KMS-11 (cell line): ENCODE data around the gene GRB7.
"Not testable (repeated sequence)": the region's sequence is repeated elsewhere in the genome, so short reads cannot be mapped to it uniquely, and the experiment has no call there.

Experiments used
- H2AFZ ChIP-seq: fragments of 200-600 bp; sonication (generic); 2 replicates; pipeline ENCODE4 v1.6.1; 2016; ENCODE audit warnings: antibody characterized with exemption, mixed run types, low read depth
- H3K27ac ChIP-seq: fragments of 200-600 bp; sonication (generic); 2 replicates; pipeline ENCODE4 v1.6.1; 2016; ENCODE audit warnings: mild to moderate bottlenecking, mixed run types
- H3K27me3 ChIP-seq: fragments of 200-600 bp; sonication (generic); 2 replicates; pipeline ENCODE4 v1.6.1; 2017; ENCODE audit warnings: mild to moderate bottlenecking, low read depth, mixed run types, moderate library complexity; ENCODE audit not compliant: insufficient read depth
- H3K36me3 ChIP-seq: fragments of 200-600 bp; sonication (generic); 2 replicates; pipeline ENCODE4 v1.6.1; 2017; ENCODE audit warnings: mild to moderate bottlenecking, mixed run types; ENCODE audit not compliant: insufficient read depth
- H3K4me1 ChIP-seq: fragments of 200-600 bp; sonication (generic); 2 replicates; pipeline ENCODE4 v1.6.1; 2016; ENCODE audit warnings: mild to moderate bottlenecking, low read depth, mixed run types; ENCODE audit not compliant: poor library complexity, severe bottlenecking
- H3K4me2 ChIP-seq: fragments of 200-600 bp; sonication (generic); 2 replicates; pipeline ENCODE4 v1.7.0; 2016; ENCODE audit warnings: mild to moderate bottlenecking, mixed run types
- H3K4me3 ChIP-seq: fragments of 200-600 bp; sonication (generic); IDR thresholded peaks from 2 replicates; pipeline ENCODE4 v1.6.1; 2017; ENCODE audit warnings: low read depth, low read length, mixed read lengths; ENCODE audit not compliant: insufficient read depth
- H3K79me2 ChIP-seq: fragments of 200-600 bp; sonication (generic); 2 replicates; pipeline ENCODE4 v1.6.1; 2016; ENCODE audit warnings: low read depth, mixed run types; ENCODE audit not compliant: insufficient read depth
- H3K9ac ChIP-seq: fragments of 200-600 bp; sonication (generic); 2 replicates; pipeline ENCODE4 v1.6.1; 2016; ENCODE audit warnings: mild to moderate bottlenecking, mixed run types
- H4K20me1 ChIP-seq: fragments of 200-600 bp; sonication (generic); 2 replicates; pipeline ENCODE4 v1.6.1; 2016; ENCODE audit warnings: mild to moderate bottlenecking, mixed run types; ENCODE audit not compliant: insufficient read depth
- TF ChIP-seq, protein P1 (sequence below): fragments of 200-600 bp; sonication (generic); conservative IDR thresholded peaks from 2 replicates; pipeline ENCODE4 v1.6.1; 2017; ENCODE audit warnings: low read depth, mild to moderate bottlenecking, antibody characterized with exemption, low read length, moderate library complexity, mixed read lengths

GRB7 gene

DNA sequence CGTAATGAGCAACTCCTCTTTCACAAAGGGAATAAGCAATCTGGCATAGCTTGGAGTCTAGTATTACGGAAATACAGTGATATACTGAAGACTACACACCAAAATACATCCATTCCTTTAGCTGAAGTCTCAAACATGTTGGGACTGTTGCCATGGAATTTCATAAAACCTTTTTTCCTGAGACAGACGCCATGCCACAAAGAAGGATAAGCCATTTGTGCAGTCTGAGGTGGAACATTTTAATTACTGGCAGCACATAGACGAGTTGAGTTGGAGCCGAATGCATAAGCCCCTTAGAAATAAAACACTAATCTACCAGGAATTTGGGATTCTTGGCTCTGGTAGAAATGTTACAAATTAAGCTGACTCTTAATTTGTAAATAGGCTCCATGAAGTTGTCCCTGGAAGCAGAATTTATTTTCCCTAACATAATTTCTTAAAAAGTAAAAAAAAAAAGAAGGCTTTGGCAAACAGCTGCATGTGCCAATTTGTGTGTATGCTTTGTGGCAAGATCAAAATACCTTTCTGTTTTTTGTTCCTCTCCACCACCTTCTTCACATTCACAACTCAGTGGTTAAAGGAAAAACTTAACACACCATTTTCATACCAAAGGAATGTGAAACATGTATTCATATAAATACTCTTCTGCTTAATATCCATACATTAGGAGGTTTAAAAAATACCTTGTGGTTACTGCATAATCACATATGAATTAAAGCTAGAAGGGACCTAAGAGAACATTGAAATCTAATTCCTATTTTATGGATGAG, 25.5 kb downstream of the GRB7 start:
- Histone ChIP-seq H3K36me3 (peaks cover 32% of the 10 kb centered on the region; the same call in 1 of the 2 replicates), H4K20me1 (no peaks in the 10 kb centered on the region), H2AFZ (no peak overlapping the region), H3K27me3 (no peaks in the 10 kb centered on the region), H3K4me2 (peak overlapping the region; percentile 11; the same call in 1 of the 2 replicates), H3K27ac (peak overlapping the region; percentile 3; the same call in 1 of the 2 replicates), H3K4me1 (peaks cover 100% of the 10 kb centered on the region), H3K9ac (no peak overlapping the region), H3K4me3 (no peak overlapping the region), H3K79me2 (peaks cover 77% of the 10 kb centered on the region)
- TF ChIP-seq, protein P1, sequence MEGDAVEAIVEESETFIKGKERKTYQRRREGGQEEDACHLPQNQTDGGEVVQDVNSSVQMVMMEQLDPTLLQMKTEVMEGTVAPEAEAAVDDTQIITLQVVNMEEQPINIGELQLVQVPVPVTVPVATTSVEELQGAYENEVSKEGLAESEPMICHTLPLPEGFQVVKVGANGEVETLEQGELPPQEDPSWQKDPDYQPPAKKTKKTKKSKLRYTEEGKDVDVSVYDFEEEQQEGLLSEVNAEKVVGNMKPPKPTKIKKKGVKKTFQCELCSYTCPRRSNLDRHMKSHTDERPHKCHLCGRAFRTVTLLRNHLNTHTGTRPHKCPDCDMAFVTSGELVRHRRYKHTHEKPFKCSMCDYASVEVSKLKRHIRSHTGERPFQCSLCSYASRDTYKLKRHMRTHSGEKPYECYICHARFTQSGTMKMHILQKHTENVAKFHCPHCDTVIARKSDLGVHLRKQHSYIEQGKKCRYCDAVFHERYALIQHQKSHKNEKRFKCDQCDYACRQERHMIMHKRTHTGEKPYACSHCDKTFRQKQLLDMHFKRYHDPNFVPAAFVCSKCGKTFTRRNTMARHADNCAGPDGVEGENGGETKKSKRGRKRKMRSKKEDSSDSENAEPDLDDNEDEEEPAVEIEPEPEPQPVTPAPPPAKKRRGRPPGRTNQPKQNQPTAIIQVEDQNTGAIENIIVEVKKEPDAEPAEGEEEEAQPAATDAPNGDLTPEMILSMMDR, result no peak

DNA sequence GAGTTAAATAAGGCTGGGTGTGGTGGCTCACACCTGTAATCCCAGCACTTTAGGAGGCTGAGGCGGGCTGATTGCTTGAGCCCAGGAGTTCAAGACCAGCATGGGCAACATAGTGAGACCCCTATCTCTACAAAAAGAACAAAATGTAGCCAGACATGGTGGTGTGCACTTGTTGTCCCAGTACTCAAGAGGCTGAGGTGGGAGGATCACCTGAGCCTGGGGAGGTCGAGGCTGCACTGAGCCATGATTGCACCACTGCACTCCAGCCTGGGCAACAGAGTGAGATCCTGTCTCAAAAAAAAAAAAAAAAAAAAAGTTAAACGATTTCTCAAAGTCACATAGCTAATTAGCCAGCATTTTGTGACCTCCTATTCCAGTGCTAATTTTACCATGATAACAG, 26.4 kb downstream of the GRB7 start:
- H2AFZ ChIP-seq, H3K9ac ChIP-seq, H3K4me3 ChIP-seq, H3K27ac ChIP-seq, H4K20me1 ChIP-seq, H3K27me3 ChIP-seq, H3K4me2 ChIP-seq: not testable (repeated sequence)
- Histone ChIP-seq H3K36me3 (peaks cover 32% of the 10 kb centered on the region; the same call in 1 of the 2 replicates), H3K4me1 (peaks cover 100% of the 10 kb centered on the region), H3K79me2 (peaks cover 86% of the 10 kb centered on the region)

DNA sequence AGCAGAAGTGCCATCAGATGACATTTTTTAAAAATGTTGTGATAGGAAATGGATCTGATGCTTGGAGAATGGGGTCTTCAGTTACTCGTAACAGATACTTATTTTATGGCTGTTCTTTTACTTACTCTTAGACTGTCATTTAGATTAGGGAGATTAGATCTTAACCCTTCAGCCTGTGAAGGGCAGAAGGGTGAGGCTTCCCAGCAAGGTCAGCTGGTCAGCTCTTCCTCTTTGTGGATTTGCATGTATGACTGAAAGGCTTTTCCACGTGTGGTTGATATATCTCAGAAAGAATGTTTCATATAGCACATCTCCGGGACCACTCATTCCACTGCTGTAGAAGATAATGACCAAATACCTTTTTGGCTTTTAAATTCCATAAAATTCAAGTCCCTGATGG, 27.4 kb downstream of the GRB7 start:
- peaks cover 87% of the 10 kb centered on the region for H3K79me2 ChIP-seq

DNA sequence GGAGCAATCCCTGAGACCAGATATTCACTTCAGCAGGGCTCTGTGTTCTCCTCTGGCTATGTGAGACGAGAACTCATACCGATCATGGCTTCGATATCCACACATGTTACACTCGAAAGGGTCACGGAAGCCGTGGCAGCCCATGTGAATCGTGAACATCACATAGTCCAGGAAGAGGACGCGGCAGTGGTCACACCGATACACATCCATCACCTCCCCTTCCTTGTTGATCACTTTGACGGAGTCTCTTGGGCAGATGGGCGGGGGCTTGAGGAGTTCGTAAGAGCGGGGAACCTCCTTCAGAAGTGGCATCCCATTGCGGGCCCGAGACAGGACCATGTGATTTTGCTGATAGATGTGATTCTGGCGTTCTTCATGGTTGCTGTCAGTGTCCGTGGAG, 28.0 kb downstream of the GRB7 start:
- TF ChIP-seq, protein P1, result no peak
- peaks cover 81% of the 10 kb centered on the region for H3K79me2 ChIP-seq
- no peak overlapping the region for H3K4me3 ChIP-seq
- H3K27me3 ChIP-seq, result no peaks in the 10 kb centered on the region
- H4K20me1 ChIP-seq, result no peaks in the 10 kb centered on the region
- no peak overlapping the region for H3K9ac ChIP-seq
- H3K4me2 ChIP-seq, result no peak overlapping the region
- no peak overlapping the region; the same call in 1 of the 2 replicates for H3K27ac ChIP-seq
- H3K4me1 ChIP-seq, result peaks cover 99% of the 10 kb centered on the region
- H2AFZ ChIP-seq, result no peak overlapping the region
- H3K36me3 ChIP-seq, result peaks cover 32% of the 10 kb centered on the region; the same call in 1 of the 2 replicates

More for the DNA sequence above, 27.4 kb downstream of the GRB7 start:
- Histone ChIP-seq H3K27me3 (no peaks in the 10 kb centered on the region), H3K27ac (peak overlapping the region; percentile 4; the same call in 1 of the 2 replicates), H2AFZ (no peak overlapping the region), H3K36me3 (peaks cover 32% of the 10 kb centered on the region; the same call in 1 of the 2 replicates), H4K20me1 (no peaks in the 10 kb centered on the region), H3K4me2 (peak overlapping the region; percentile 5; the same call in 1 of the 2 replicates), H3K4me1 (peaks cover 99% of the 10 kb centered on the region), H3K4me3 (no peak overlapping the region), H3K9ac (no peak overlapping the region)
- TF ChIP-seq, protein P1, result no peak

DNA sequence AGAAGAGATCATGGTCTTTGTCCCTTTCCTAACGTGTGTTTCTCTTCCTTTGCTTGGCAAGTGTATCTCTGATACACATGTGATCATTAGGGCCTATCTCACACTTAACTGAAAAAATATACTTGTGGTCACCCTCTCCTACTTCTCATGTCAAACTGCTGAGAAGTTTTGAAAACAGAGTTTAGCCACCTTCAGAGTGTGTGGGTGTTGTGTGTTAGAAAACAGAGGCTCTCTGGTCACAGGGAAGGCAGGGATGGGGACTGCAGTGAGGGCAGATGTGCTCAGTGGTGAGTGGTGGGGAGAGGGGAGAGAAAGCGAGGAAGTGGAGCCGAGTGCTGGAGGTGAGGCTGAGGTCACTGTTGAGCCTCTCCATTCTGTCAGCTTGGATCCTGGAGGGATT, 29.4 kb downstream of the GRB7 start:
- H3K36me3 ChIP-seq, result peaks cover 32% of the 10 kb centered on the region; the same call in 1 of the 2 replicates
- peak overlapping the region; percentile 16; the same call in 1 of the 2 replicates for H3K9ac ChIP-seq
- H4K20me1 ChIP-seq, result no peaks in the 10 kb centered on the region
- H3K4me2 ChIP-seq, result peak overlapping the region; percentile 98
- no peak overlapping the region for H3K4me3 ChIP-seq
- TF ChIP-seq, protein P1, result no peak
- H3K4me1 ChIP-seq, result peaks cover 99% of the 10 kb centered on the region
- H3K27ac ChIP-seq, result peak overlapping the region; percentile 89
- H3K27me3 ChIP-seq, result no peaks in the 10 kb centered on the region
- peaks cover 74% of the 10 kb centered on the region for H3K79me2 ChIP-seq
- H2AFZ ChIP-seq, result no peak overlapping the region
